Renal pelvis (tissue), 4 donors: ENCODE data around the gene ADRA2B. TPM values are rescaled to one million over a fixed set of nuclear protein-coding genes. Genes with fewer than 3 reads are reported as not detected.
"Not testable (repeated sequence)": the region's sequence is repeated elsewhere in the genome, so short reads cannot be mapped to it uniquely, and the experiment has no call there.

Experiments
- DNase-seq: peaks from one replicate; pipeline ENCODE4 v3.0.0-alpha.2; 2013
- polyA plus RNA-seq, 3 donors: library from polyadenylated mRNA; unstranded; fragments of 120-200 nt; gene quantifications; one replicate each; pipeline ENCODE4 v1.2.1, GENCODE V29; 2013; ENCODE audit not compliant: insufficient read length in 3 of 3

ADRA2B gene
- polyA plus RNA-seq, 3 donors: 3.9 to 5.9 (median 5.3) TPM

- DNase-seq: not testable (repeated sequence)
Measured at GRCh38 chr2:96071087-96071976, 45.0 kb downstream of the ADRA2B start.

GRCh38 chr2:96070351-96070750 is 46.0 kb downstream of the ADRA2B start:
- DNase-seq: not testable (repeated sequence)

- not testable (repeated sequence) for DNase-seq
Measured at GRCh38 chr2:96069878-96070277, 46.5 kb downstream of the ADRA2B start.

DNA sequence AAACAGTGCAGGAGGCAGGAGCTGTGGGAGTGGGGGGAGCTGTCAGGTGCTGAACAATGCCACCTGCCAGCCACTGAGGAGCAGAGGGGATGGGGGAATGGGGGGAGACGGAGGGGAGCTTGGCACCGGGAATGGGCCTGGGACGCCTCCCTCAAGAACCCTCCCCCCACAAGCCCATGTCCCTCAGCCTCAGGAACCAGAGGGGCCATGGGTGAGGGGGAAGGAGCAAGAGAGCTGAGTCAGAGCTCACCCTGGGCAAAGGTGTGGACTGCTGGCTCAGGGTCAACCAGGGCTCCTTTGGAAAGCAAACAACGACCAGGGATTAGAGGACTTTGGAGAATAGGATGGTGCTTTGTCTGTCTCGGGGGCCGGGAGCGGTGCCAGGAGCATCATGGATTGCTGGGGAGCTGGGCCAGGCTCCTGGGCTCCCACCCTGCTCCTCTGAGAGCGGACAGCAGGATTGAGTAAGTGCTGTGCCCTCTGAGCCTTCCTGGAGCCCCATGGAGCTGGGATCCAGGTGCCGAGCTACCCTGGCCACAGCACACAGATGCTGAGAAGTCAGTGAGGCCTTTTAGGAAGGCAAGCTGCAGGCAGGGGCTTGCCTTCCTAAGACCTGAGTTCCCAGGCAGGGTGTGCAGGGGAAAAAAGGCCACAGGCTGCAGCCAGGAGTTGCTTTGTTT is 48.3 kb downstream of the ADRA2B start:
- not testable (repeated sequence) for DNase-seq

GRCh38 chr2:96067098-96067660 is 49.2 kb downstream of the ADRA2B start:
- DNase-seq: not testable (repeated sequence)

GRCh38 chr2:96066511-96066910 is 49.9 kb downstream of the ADRA2B start:
- DNase-seq: not testable (repeated sequence)

- not testable (repeated sequence) for DNase-seq
Measured at GRCh38 chr2:96065954-96066353, 50.4 kb downstream of the ADRA2B start.

- DNase-seq: no peak
Measured at GRCh38 chr2:96065381-96065930, 50.9 kb downstream of the ADRA2B start.

GRCh38 chr2:96064760-96065159 is 51.6 kb downstream of the ADRA2B start:
- DNase-seq: not testable (repeated sequence)

DNA sequence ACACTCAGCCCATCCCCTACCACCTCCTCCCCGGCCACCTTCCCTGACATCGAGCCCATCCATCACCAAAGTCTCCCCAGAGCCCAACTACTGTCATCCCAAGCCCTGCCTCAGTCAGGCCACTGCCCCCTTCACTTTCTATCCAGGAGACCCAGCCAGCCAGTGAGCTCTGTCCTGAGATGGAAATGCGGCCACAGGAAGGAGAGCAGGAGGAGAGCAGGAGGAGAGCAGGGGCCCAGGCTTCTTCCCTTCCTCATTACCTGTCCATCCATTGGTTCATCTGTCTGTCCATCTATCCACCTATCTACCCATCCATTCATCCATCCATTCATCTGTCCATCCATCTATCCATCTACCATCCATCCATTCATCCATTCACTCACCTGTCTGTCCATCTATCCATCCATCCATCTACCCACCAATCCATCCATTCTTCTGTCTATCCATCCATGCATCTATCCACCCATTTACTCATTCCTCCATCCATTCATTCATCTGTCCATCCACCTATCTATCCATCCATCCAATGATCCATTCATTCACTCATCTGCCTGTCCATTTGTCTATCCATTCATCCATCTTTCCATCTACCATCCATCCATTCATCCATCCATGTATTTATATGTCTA is 52.2 kb downstream of the ADRA2B start:
- DNase-seq: not testable (repeated sequence)

DNA sequence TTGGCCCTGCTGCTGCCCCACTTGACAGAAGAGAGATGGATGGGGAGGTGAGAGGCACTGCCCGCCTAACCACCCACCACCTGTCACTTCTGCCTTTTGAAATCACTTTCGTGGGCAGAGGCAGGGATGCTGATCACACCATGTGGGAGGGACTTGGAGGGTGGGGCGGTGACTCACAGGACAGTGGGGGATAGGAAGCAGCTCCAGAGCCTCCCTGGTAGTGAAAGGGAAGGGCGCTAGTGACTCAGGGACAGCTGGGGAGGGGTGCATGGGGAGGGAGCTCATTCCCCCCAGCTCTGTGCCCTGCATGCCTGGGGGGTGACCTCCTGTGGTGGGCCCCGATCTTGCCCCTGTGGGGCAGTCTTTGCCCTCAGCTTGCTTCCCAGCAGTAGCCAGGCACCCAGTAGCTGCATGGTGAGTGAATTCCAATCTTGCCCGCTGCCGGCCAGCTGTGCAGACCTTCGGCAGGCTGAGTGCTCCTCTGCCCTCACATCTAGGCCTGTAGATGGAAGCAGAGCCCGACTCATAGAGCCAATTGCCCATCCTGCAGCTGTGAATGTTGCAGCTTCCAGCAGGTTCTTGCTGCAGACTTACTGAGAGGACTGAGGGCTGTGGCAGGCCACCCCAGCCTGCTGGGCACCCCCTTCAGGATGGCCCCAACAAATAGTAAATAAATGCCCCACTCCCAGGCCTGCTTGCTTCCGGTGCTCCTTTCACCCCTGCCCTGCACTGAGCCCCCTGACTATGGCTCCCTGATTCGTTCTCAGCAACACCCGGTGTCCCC is 53.1 kb downstream of the ADRA2B start:
- DNase-seq: not testable (repeated sequence)

Other genes with a start within 250 kb of the ADRA2B start
- 10 to 100 TPM; 11.6 to 31.9 (median 29.1) TPM for gene ANKRD36C, start 124.7 kb downstream of the ADRA2B start, polyA plus RNA-seq
- 1 to 10 TPM in 2 of 3 donors, under 1 TPM in 1; 0.71 to 4.0 (median 2.8) TPM for gene GPAT2, start 81.7 kb downstream of the ADRA2B start, polyA plus RNA-seq
- under 1 TPM in 2 of 3 donors, not detected in 1; 0.18 to 0.23 TPM for gene ASTL, start 21.9 kb upstream of the ADRA2B start, polyA plus RNA-seq
- gene DUSP2, start 28.9 kb upstream of the ADRA2B start, polyA plus RNA-seq: 1 to 10 TPM; 3.1 to 4.9 (median 3.7) TPM
- 100 to 1,000 TPM; 142 to 163 (median 144) TPM for gene STARD7, start 92.3 kb upstream of the ADRA2B start, polyA plus RNA-seq
- 10 to 100 TPM; 44.8 to 48.3 (median 45.2) TPM for gene TMEM127, start 149.4 kb upstream of the ADRA2B start, polyA plus RNA-seq
- gene CIAO1, start 149.7 kb upstream of the ADRA2B start, polyA plus RNA-seq: 10 to 100 TPM; 55.7 to 82.8 (median 80.3) TPM
- 100 to 1,000 TPM; 187 to 206 (median 203) TPM for gene SNRNP200, start 189.0 kb upstream of the ADRA2B start, polyA plus RNA-seq
- 1 to 10 TPM; 4.5 to 5.2 (median 4.7) TPM for gene ITPRIPL1, start 208.7 kb upstream of the ADRA2B start, polyA plus RNA-seq
- gene NCAPH, start 219.2 kb upstream of the ADRA2B start, polyA plus RNA-seq: 10 to 100 TPM; 18.9 to 22.0 (median 19.7) TPM